ENCODE data around the gene SPOCK1.
"Not testable (repeated sequence)": the region's sequence is repeated elsewhere in the genome, so short reads cannot be mapped to it uniquely, and the experiment has no call there.

The SPOCK1 gene

DNA sequence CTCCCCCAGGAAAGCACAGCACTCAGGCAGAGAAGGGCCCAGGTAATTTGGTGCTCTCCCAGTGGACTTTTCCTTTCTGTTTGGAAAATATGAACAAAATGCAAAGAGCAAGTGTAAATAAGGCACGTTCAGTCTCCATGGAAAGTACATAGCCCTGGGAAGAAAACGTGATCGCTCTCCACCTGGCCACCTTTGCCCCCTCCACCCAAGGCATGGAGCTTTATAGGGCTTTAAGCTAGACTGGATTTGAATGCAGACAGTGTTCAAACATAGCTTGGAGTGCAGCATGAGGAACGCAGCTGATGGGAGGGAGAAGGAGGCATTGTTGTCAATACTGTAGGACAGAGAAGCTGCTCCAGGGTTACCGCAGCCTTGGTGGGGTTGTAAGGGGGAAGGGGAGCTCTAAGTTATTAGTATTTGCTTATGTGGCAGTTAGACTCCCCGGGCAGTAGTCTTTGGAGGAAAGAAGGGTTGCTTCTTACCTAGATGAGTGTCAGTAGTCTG is 500.2 kb downstream of the SPOCK1 start:
- no peak for DNase-seq (ENCODE audit: extremely low read depth in 1 of 2, low read depth in 1 of 2)

DNA sequence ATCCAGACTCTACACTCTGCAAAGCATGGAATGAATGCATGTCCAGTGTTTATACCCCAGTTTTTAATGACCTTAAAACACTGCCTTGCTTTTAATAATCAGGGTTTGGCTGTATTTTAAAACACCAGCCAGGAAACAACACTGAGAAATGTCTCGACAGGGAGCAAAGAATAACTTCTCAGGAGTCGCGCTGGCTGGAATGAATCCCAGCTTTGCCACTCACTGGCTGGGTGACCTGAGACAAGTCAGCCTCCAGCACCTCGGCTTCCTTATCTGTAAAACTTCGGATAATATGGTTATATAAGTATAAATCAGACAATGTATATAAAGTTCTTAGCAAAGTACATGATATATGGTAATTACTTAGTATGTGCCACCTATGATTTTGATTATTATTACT is 505.0 kb downstream of the SPOCK1 start:
- DNase-seq (ENCODE audit: extremely low read depth in 1 of 2, low read depth in 1 of 2): no peak

DNA sequence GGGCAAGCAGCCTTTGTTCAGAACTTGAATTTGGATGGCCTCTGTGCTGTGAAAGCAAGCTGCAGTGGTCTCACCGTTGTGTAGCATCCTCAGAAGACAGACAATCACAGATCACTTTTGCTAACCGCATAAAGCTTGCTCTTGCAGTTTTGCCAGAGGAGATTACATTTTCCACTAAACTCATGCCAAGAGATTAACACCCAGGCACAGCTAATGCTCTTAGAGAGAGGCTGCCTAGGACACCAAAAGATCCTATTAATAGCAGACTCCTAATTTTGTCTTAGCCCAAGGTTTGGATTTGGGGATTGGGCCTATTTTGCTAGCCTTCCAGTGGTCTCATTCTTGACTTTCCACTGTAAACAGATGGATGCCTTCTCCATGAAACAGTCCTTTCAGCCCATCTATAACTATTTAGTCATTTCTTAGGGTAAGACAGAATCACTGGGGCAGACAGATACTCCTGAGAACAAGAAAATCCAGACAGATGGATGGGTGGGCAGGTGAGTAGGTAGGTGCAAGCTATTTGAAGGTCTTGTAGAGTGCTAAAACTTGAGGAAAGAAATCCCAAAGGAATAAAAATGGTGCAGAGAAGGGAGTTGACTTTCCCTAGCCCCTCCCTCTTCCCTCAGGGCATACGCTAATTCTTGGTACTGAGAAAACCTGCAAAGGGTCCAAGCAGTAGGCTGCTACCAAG is 506.2 kb downstream of the SPOCK1 start:
- no peak for DNase-seq (ENCODE audit: extremely low read depth in 1 of 2, low read depth in 1 of 2)

- DNase-seq (ENCODE audit: extremely low read depth in 1 of 2, low read depth in 1 of 2): no peak
Measured at GRCh38 chr5:136985785-136986475, 513.2 kb downstream of the SPOCK1 start.

- no peak for DNase-seq (ENCODE audit: extremely low read depth in 1 of 2, low read depth in 1 of 2)
Measured at GRCh38 chr5:136984772-136985446, 514.2 kb downstream of the SPOCK1 start.

DNA sequence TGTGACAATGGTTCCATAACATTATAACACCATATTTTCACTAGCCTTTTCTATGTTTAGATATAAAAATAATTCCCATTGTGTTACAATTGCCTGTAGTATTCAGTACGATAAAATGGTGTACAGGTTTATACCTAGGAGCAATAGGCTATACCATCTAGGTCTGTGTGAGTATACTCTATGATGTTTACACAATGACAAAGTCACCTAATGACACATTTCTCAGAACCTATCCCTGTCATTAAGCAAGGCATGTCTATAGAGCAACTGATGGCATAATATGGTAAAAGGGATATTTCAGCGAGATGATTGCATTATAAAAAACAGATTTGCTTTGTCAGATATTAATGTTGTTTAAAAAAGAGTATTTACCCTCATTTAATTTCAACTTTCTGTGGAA is 517.2 kb downstream of the SPOCK1 start:
- no peak for DNase-seq (ENCODE audit: extremely low read depth in 1 of 2, low read depth in 1 of 2)

DNA sequence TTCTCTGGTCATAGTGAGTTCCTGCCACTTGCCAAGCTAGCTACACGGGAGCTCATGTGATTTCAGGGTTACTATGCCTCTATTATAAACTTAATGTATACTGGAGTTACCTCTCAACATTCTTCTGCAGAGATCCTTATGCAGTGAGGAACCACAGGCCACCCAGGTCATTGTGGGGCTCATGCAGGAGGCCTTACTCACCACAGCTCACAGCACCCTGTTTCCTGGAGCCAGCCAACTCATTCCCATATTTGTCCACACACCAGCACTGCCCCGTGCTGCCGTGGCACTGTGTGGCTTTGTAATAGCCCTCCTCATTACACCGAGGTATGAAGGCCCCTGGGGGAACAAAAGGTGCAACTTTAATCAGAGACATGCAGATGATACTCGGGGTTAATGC is 520.0 kb downstream of the SPOCK1 start:
- DNase-seq (ENCODE audit: extremely low read depth in 1 of 2, low read depth in 1 of 2): no peak

DNA sequence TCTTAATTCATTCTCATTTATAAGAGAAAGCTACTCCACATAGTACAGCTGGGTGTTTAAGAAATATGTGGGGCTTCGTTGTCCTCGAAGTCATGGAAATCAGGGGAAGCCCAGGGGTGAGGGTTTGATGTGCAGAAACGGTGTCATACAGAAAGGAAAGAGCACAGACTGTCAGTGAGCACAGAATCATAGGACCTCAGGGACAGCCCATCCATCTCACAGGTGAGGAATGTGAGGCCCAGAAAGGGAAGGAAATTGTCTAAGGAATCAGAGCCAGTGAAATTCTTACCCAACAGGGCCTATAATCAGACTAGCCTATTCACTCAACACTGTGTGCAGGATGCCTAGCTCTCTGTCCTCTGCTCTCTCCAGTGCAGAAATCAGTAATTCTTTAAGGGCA is 535.6 kb downstream of the SPOCK1 start:
- DNase-seq (ENCODE audit: extremely low read depth in 1 of 2, low read depth in 1 of 2): no peak

GRCh38 chr5:136957428-136957827 is 541.7 kb downstream of the SPOCK1 start:
- no peak for DNase-seq (ENCODE audit: extremely low read depth in 1 of 2, low read depth in 1 of 2)

- DNase-seq (ENCODE audit: extremely low read depth in 1 of 2, low read depth in 1 of 2): not testable (repeated sequence)
Measured at GRCh38 chr5:136954142-136954541, 545.0 kb downstream of the SPOCK1 start.

DNA sequence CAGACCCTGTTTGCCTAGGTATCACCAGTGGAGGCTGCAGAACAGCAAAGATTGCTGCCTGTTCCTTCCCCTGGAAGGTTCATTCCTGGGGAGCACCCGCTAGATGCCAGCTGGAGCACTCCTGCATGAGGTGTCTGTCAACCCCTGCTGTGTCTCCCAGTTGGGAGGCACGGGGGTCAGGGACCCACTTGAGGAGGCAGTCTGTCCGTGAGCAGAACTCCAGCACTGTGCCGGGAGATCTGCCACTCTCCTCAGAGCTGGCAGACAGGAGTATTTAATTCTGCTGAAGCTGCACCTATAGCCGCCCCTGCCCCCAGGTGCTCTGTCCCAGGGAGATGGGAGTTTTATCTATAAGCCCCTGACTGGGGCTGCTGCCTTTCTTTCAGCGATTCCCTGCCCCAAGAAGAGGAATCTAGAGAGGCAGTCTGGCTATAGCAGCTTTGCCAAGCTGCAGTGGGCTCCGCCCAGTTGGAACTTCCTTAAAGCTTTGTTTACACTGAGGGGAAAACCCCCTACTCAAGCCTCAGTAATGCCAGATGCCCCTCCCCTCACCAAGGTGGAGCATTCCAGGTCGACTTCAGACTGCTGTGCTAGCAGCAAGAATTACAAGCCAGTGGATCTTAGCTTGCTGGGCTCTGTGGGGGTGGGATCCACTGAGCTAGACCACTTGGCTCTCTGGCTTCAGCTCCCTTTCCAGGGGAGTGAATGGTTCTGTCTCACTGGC is 545.6 kb downstream of the SPOCK1 start:
- DNase-seq (ENCODE audit: extremely low read depth in 1 of 2, low read depth in 1 of 2): not testable (repeated sequence)

DNA sequence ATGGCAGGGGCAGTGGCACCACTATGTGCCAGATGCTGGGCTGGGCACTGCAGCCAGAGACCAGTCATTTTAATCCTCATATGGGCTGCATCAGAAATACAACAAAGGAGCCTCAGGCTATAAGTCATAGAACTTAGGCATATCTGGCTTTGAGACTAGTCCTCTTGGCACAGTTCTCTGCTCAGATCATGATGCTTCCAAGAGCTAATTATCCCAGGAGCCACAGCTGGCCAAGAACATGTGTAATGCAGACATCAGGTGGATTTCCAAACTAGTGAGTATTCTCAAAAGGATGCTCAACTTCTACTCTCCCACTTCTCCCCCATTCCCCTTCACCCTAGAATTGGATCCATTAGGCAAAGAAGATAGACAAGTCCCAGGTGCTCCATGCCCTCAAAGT is 571.6 kb downstream of the SPOCK1 start:
- no peak for DNase-seq (ENCODE audit: extremely low read depth in 1 of 2, low read depth in 1 of 2)

DNA sequence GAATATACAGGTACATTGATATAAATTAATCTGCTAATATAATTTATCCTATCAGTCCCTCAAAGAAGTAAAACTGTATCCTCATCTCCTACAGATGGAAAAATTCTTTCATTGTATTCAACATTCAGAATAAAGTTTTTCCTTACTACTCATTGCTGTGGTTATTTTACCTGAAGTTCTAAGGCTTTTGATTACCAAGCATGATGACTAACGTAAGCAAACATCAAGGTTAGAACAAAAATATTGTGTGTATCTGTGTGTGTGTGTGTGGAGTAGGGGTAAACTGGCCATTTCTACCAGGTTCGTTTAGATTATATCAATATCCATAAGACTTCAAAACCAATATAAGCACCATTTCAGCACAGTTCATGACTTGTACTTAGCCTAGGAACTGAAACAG is 573.1 kb downstream of the SPOCK1 start:
- no peak for DNase-seq (ENCODE audit: extremely low read depth in 1 of 2, low read depth in 1 of 2)

All from stimulated activated CD8-positive, alpha-beta memory T cell treated with anti-CD3 and anti-CD28 coated beads, Interleukin-7, amount 100 ng/mL, for 48 hours (primary cell).